MM.1S (cell line): ENCODE measurements around the gene CAMKK2.

Experiments
- DNase-seq: peaks from one replicate; pipeline ENCODE4 v3.0.0-alpha.2; 2015
- H2AFZ ChIP-seq: fragments of 300-600 bp; sonication (generic); 2 replicates; pipeline ENCODE4 v1.6.0; 2016; ENCODE audit warnings: antibody characterized with exemption, low read length
- H3F3A ChIP-seq: fragments of 300-600 bp; sonication (generic); 2 replicates; pipeline ENCODE4 v1.6.1; 2016; ENCODE audit warnings: mild to moderate bottlenecking, antibody characterized with exemption, low read length, moderate library complexity, mixed read lengths; ENCODE audit not compliant: insufficient read depth
- H3K27ac ChIP-seq: fragments of 300-600 bp; sonication (generic); 2 replicates; pipeline ENCODE4 v1.5.1; 2016; ENCODE audit warnings: mild to moderate bottlenecking, low read length
- H3K27me3 ChIP-seq: fragments of 300-600 bp; sonication (generic); replicated peaks from 2 replicates; pipeline ENCODE4 v1.6.0; 2016; ENCODE audit warnings: low read length; ENCODE audit not compliant: insufficient read depth
- H3K36me3 ChIP-seq: fragments of 300-600 bp; sonication (generic); replicated peaks from 2 replicates; pipeline ENCODE4 v1.6.1; 2016; ENCODE audit warnings: mild to moderate bottlenecking, low read length, mixed read lengths; ENCODE audit not compliant: insufficient read depth
- H3K4me1 ChIP-seq: fragments of 300-600 bp; sonication (generic); 2 replicates; pipeline ENCODE4 v1.6.1; 2016; ENCODE audit warnings: low read length, mixed read lengths
- H3K4me2 ChIP-seq: fragments of 300-600 bp; sonication (generic); 2 replicates; pipeline ENCODE4 v1.6.0; 2016; ENCODE audit warnings: low read depth, low read length
- H3K4me3 ChIP-seq: fragments of 300-600 bp; sonication (generic); 2 replicates; pipeline ENCODE4 v1.5.1; 2016; ENCODE audit warnings: low read length, mixed read lengths
- H3K79me2 ChIP-seq: fragments of 300-600 bp; sonication (generic); 2 replicates; pipeline ENCODE4 v1.6.1; 2016; ENCODE audit warnings: mixed run types, low read length, mixed read lengths
- H3K9ac ChIP-seq: fragments of 300-600 bp; sonication (generic); 2 replicates; pipeline ENCODE4 v1.6.1; 2016; ENCODE audit warnings: low read length, mixed read lengths
- H3K9me2 ChIP-seq: fragments of 300-600 bp; sonication (generic); replicated peaks from 2 replicates; pipeline ENCODE4 v1.6.1; 2016; ENCODE audit warnings: mild to moderate bottlenecking, low read length, mixed read lengths; ENCODE audit not compliant: insufficient read depth
- H3K9me3 ChIP-seq: fragments of 300-600 bp; sonication (generic); replicated peaks from 2 replicates; pipeline ENCODE4 v1.6.1; 2016; ENCODE audit warnings: mild to moderate bottlenecking, low read length, mixed read lengths; ENCODE audit not compliant: insufficient read depth
- H4K20me1 ChIP-seq: fragments of 300-600 bp; sonication (generic); 2 replicates; pipeline ENCODE4 v1.6.1; 2016; ENCODE audit warnings: mild to moderate bottlenecking, low read length, moderate library complexity, mixed read lengths; ENCODE audit not compliant: insufficient read depth
- CTCF ChIP-seq: fragments of 300-600 bp; sonication (generic); IDR thresholded peaks from 2 replicates; pipeline ENCODE4 v1.5.1; 2016; ENCODE audit warnings: antibody characterized with exemption, low read length, mixed read lengths
- EZH2 ChIP-seq: fragments of 300-600 bp; sonication (generic); optimal IDR thresholded peaks from 2 replicates; pipeline ENCODE3; 2017; ENCODE audit warnings: low read depth, mild to moderate bottlenecking, antibody characterized with exemption, low read length, mixed read lengths
- EZH2phosphoT487 ChIP-seq: fragments of 300-600 bp; sonication (generic); IDR thresholded peaks from 2 replicates; pipeline ENCODE4 v1.6.1; 2018; ENCODE audit warnings: antibody characterized with exemption, low read length

The CAMKK2 gene

DNA sequence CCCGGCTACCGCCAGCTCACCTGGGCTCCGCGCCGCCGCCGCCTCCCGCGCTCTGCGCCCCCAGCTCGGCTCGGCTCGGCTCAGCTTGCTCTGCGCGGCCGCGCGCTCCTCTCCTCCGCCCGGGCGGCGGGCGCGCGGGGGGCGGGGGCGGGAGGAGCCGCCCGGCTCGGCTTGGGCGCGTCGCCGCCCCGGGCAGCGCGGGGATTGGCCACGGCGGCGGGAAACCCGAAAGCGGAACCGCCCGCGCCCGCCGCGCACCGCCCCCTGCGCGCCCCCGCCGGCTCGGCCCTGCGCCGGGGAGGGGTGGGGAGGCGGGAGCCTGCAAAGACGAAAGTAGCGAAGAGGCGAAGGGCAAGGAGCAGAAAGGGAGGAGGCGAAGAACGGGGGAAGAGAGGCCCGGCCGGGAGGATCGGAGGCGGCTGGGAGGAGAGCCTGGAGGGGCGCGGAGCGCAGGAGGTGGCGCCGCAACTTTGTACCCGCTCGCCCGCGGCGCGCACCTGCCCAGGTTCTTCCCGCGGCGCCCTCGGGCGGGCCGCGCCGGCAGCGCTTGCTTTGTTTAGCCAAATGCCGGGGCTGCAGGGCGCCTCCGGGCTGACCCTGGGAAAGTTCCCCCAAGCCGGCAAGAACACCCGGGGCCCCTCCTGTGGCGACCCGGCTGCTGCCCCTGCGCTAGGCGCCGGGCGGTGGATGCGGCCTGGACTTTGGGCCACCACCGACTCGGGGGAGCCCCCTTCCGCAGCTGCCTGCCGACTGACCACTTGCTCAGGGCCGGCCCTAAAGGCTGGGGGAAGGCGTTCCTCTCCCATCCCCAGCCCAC, at the start of gene CAMKK2:
TSS of gene CAMKK2 (minus strand) at position 92 of the 817 bp plus-strand sequence. CDS start 22,183 bp downstream, outside the sequence.
- Histone ChIP-seq H3K4me1 (peaks cover 15% of the 10 kb centered on the region), H3K36me3 (no peaks in the 10 kb centered on the region), H3K27ac (peak within 1 kb of the TSS; percentile 67; the same call in 1 of the 2 replicates), H3K9ac (peak within 1 kb of the TSS; percentile 78), H3K4me3 (peak within 1 kb of the TSS; percentile 78), H3K9me2 (no peaks in the 10 kb centered on the region), H3K9me3 (no peaks in the 10 kb centered on the region), H3K27me3 (no peaks in the 10 kb centered on the region), H3K4me2 (peak within 1 kb of the TSS; percentile 91), H4K20me1 (no peaks in the 10 kb centered on the region), H3K79me2 (peaks cover 35% of the 10 kb centered on the region), H3F3A (peaks cover 19% of the 10 kb centered on the region), H2AFZ (peak within 1 kb of the TSS; percentile 86)
- peak; percentile 77 for DNase-seq
- TF ChIP-seq CTCF (peak; percentile 20), EZH2phosphoT487 (no peak)

DNA sequence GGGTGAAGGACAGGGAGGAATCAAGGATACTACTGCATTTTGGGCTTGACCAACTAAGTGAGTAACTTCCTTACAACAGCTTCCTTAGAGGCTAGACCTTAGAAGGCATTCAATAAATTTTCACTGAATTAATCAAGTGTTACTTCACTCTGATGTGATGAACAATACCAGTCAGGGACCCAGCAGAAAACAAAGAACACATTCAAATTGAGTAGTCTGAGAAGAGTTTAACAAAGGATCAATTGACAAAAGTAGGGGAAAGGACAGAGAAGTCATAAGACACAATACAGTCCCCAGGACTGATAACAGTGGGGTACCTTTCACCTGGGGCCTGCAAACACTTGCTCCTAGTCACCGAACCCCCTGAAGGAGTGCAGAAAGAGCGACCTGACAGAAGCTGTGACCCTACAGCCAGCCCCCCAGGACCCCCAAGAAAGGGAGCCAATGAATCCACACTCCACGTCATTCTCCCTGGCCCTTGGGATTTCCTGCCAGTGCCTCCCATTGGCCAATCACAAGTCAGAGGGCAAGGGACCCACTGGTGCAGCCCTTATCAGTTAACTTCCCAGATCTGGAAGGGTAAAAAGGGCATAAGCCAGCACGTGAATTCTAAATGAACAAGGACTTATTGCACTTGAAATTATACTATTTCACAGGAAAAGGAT, 48.8 kb upstream of the CAMKK2 start:
- H3K4me3 ChIP-seq: no peak overlapping the region
- TF ChIP-seq CTCF (no peak), EZH2 (no peak), EZH2phosphoT487 (no peak)
- no peak for DNase-seq
- H3K36me3 ChIP-seq: no peaks in the 10 kb centered on the region
- H3K27me3 ChIP-seq: no peaks in the 10 kb centered on the region
- H4K20me1 ChIP-seq: no peaks in the 10 kb centered on the region
- peaks cover 17% of the 10 kb centered on the region for H3K79me2 ChIP-seq
- no peak overlapping the region for H3K9ac ChIP-seq
- no peak overlapping the region for H3K4me2 ChIP-seq
- H2AFZ ChIP-seq: no peak overlapping the region
- no peaks in the 10 kb centered on the region for H3F3A ChIP-seq
- H3K9me3 ChIP-seq: no peaks in the 10 kb centered on the region
- H3K9me2 ChIP-seq: no peaks in the 10 kb centered on the region
- no peak overlapping the region for H3K27ac ChIP-seq
- no peaks in the 10 kb centered on the region for H3K4me1 ChIP-seq

DNA sequence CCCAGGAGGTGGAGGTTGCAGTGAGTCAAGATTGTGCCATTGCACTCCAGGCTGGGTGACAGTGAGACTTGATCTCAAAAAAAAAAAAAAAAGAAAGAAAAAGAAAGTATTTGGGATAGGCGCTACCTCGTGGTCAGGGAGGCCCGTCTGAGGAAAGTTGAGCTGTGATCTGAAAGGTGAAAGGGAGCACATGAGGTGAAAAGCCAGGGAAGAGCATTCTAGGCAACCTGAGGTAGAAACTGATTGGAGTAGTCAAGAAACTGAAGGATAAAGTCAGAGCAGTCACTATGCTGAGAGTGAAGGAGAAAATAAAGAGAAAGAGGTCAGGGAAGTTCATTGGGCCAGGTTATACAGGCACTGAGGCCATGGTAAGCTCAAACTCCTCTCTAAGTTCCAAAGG, 48.0 kb upstream of the CAMKK2 start:
- no peaks in the 10 kb centered on the region for H3F3A ChIP-seq
- H3K9me2 ChIP-seq: no peaks in the 10 kb centered on the region
- H3K36me3 ChIP-seq: no peaks in the 10 kb centered on the region
- H3K9me3 ChIP-seq: no peaks in the 10 kb centered on the region
- H4K20me1 ChIP-seq: no peaks in the 10 kb centered on the region
- DNase-seq: no peak
- no peak overlapping the region for H3K9ac ChIP-seq
- no peak for TF ChIP-seq EZH2phosphoT487
- no peak for TF ChIP-seq EZH2
- no peak for TF ChIP-seq CTCF
- H3K79me2 ChIP-seq: peaks cover 12% of the 10 kb centered on the region
- H3K4me3 ChIP-seq: no peak overlapping the region
- H3K27ac ChIP-seq: no peak overlapping the region
- H3K27me3 ChIP-seq: no peaks in the 10 kb centered on the region
- no peaks in the 10 kb centered on the region for H3K4me1 ChIP-seq
- no peak overlapping the region for H3K4me2 ChIP-seq
- H2AFZ ChIP-seq: no peak overlapping the region
